Neural cell (in vitro differentiated cells): ENCODE results near the gene OBI1. TPM values are rescaled to one million over a fixed set of nuclear protein-coding genes. Genes with fewer than 3 reads are reported as not detected.

Experiments used
- H2AFZ ChIP-seq: fragments of 200-600, 300-800 bp; sonication (generic), shearing (Covaris generic); 2 replicates; pipeline ENCODE4 v1.6.0; 2014; ENCODE audit warnings: low read depth, mild to moderate bottlenecking, antibody characterized with exemption, low read length, moderate library complexity
- H3F3A ChIP-seq: fragments of 200-600 bp; shearing (Covaris generic); 2 replicates; pipeline ENCODE4 v1.6.1; 2016; ENCODE audit warnings: mild to moderate bottlenecking, moderate library complexity, mixed read lengths, antibody characterized with exemption, low read length; ENCODE audit not compliant: insufficient read depth, poor library complexity, severe bottlenecking
- H3K27ac ChIP-seq: fragments of 200-600, 300-800 bp; sonication (generic), shearing (Covaris generic); 2 replicates; pipeline ENCODE4 v1.5.1; 2014; ENCODE audit warnings: mild to moderate bottlenecking, low read length, moderate library complexity
- H3K27me3 ChIP-seq: fragments of 300-800, 200-600 bp; sonication (generic), shearing (Covaris generic); 2 replicates; pipeline ENCODE4 v1.6.0; 2014; ENCODE audit warnings: mild to moderate bottlenecking, low read depth, low read length, moderate library complexity; ENCODE audit not compliant: insufficient read depth
- H3K36me3 ChIP-seq: fragments of 300-800, 200-600 bp; sonication (generic), shearing (Covaris generic); 2 replicates; pipeline ENCODE4 v1.5.1; 2014; ENCODE audit warnings: mild to moderate bottlenecking, antibody characterized with exemption, low read length, moderate library complexity; ENCODE audit not compliant: insufficient read depth
- H3K4me2 ChIP-seq: fragments of 300-800, 200-600 bp; sonication (generic), shearing (Covaris generic); 2 replicates; pipeline ENCODE4 v1.6.0; 2014; ENCODE audit warnings: mild to moderate bottlenecking, low read length
- H3K4me3 ChIP-seq: fragments of 300-800, 200-600 bp; sonication (generic), shearing (Covaris generic); 2 replicates; pipeline ENCODE4 v1.5.1; 2014; ENCODE audit warnings: mild to moderate bottlenecking, low read length, moderate library complexity
- H3K79me2 ChIP-seq: fragments of 200-600 bp; shearing (Covaris generic); replicated peaks from 2 replicates; pipeline ENCODE4 v1.6.0; 2014; ENCODE audit warnings: mild to moderate bottlenecking, low read length, moderate library complexity; ENCODE audit not compliant: insufficient read depth
- H3K9ac ChIP-seq: fragments of 300-800, 200-600 bp; sonication (generic), shearing (Covaris generic); 2 replicates; pipeline ENCODE4 v1.6.1; 2016; ENCODE audit warnings: mild to moderate bottlenecking, low read length, mixed read lengths
- H3K9me2 ChIP-seq: fragments of 200-600 bp; shearing (Covaris generic); 2 replicates; pipeline ENCODE4 v1.6.1; 2016; ENCODE audit warnings: mild to moderate bottlenecking, low read length, mixed read lengths; ENCODE audit not compliant: insufficient read depth
- H3K9me3 ChIP-seq: fragments of 200-600, 300-800 bp; sonication (generic), shearing (Covaris generic); 2 replicates; pipeline ENCODE4 v1.6.1; 2016; ENCODE audit warnings: mild to moderate bottlenecking, mixed run types, low read length, moderate library complexity, mixed read lengths
- H4K20me1 ChIP-seq: fragments of 200-600 bp; shearing (Covaris generic); 2 replicates; pipeline ENCODE4 v1.6.1; 2016; ENCODE audit warnings: mild to moderate bottlenecking, mixed run types; ENCODE audit not compliant: insufficient read depth
- EP300 ChIP-seq: fragments of 450-650 bp; conservative IDR thresholded peaks from 2 replicates; pipeline ENCODE4 v1.6.1; 2014; ENCODE audit warnings: antibody characterized with exemption, mild to moderate bottlenecking, moderate library complexity; ENCODE audit not compliant: poor library complexity, severe bottlenecking
- EZH2 ChIP-seq: fragments of 200-600, 300-800 bp; shearing (Covaris generic), sonication (generic); IDR thresholded peaks from 2 replicates; pipeline ENCODE4 v1.6.1; 2014; ENCODE audit warnings: antibody characterized with exemption, low read length, borderline replicate concordance, mild to moderate bottlenecking; ENCODE audit not compliant: insufficient read depth, poor library complexity, severe bottlenecking
- MXI1 ChIP-seq: fragments of 450-650 bp; conservative IDR thresholded peaks from 2 replicates; pipeline ENCODE4 v1.6.1; 2014; ENCODE audit warnings: antibody characterized with exemption, mild to moderate bottlenecking; ENCODE audit not compliant: poor library complexity, severe bottlenecking
- POLR2AphosphoS5 ChIP-seq: IDR thresholded peaks from 2 replicates; pipeline ENCODE4 v1.6.1; 2012
- RAD21 ChIP-seq: fragments of 450-650 bp; conservative IDR thresholded peaks from 2 replicates; pipeline ENCODE4 v1.6.1; 2014; ENCODE audit warnings: antibody characterized with exemption, mild to moderate bottlenecking, moderate library complexity
- REST ChIP-seq: IDR thresholded peaks from 2 replicates; pipeline ENCODE4 v1.6.1; 2012; ENCODE audit warnings: borderline replicate concordance
- SMC3 ChIP-seq: fragments of 450-650 bp; conservative IDR thresholded peaks from 2 replicates; pipeline ENCODE4 v1.6.1; 2014; ENCODE audit warnings: antibody characterized with exemption, mild to moderate bottlenecking, moderate library complexity; ENCODE audit not compliant: poor library complexity
- TAF1 ChIP-seq: IDR thresholded peaks from 2 replicates; pipeline ENCODE4 v1.6.1; 2012; ENCODE audit warnings: low read depth
- polyA plus RNA-seq: library from polyadenylated mRNA; depleted of rRNA; stranded (reverse); fragments of >200 nt; gene quantifications from 2 replicates; pipeline ENCODE4 v1.2.3, GENCODE V29; 2014

OBI1 gene
- polyA plus RNA-seq, 1 donor from 2014 or later: 40.1 TPM

GRCh38 chr13:78620936-78621470 lies 38.0 kb downstream of the OBI1 start:
- Histone ChIP-seq H3K27ac (no peak overlapping the region), H3K4me2 (no peak overlapping the region), H3K9me2 (no peaks in the 10 kb centered on the region), H3K36me3 (no peaks in the 10 kb centered on the region), H2AFZ (no peak overlapping the region), H3K27me3 (no peaks in the 10 kb centered on the region), H3K4me3 (no peak overlapping the region), H3K9me3 (no peaks in the 10 kb centered on the region), H4K20me1 (no peaks in the 10 kb centered on the region), H3F3A (no peaks in the 10 kb centered on the region), H3K79me2 (no peaks in the 10 kb centered on the region), H3K9ac (no peak overlapping the region)
- TF ChIP-seq MXI1: no peak
- TF ChIP-seq POLR2AphosphoS5: no peak
- TF ChIP-seq EZH2: no peak
- no peak for TF ChIP-seq EP300
- TF ChIP-seq TAF1: no peak
- TF ChIP-seq SMC3: no peak
- TF ChIP-seq REST: no peak
- TF ChIP-seq RAD21: no peak

GRCh38 chr13:78618411-78618810 lies 40.5 kb downstream of the OBI1 start:
- H3K27ac ChIP-seq: no peak overlapping the region
- H3K9ac ChIP-seq: no peak overlapping the region
- H3K27me3 ChIP-seq: no peaks in the 10 kb centered on the region
- no peaks in the 10 kb centered on the region for H3K36me3 ChIP-seq
- H3F3A ChIP-seq: no peaks in the 10 kb centered on the region
- H3K4me3 ChIP-seq: no peak overlapping the region
- no peak overlapping the region for H3K4me2 ChIP-seq
- H4K20me1 ChIP-seq: no peaks in the 10 kb centered on the region
- H3K79me2 ChIP-seq: no peaks in the 10 kb centered on the region
- TF ChIP-seq REST (no peak), EP300 (no peak)
- no peaks in the 10 kb centered on the region for H3K9me3 ChIP-seq
- no peaks in the 10 kb centered on the region for H3K9me2 ChIP-seq
- no peak overlapping the region for H2AFZ ChIP-seq
